GM21723 (cell line): ENCODE measurements around the gene C1orf94.

Experiments
- ATAC-seq: cut with Tn5 transposase; IDR thresholded peaks from one replicate; pipeline ENCODE4 v1.9.1; 2021; ENCODE audit warnings: mild to moderate bottlenecking, moderate library complexity; ENCODE audit not compliant: unreplicated experiment

The C1orf94 gene

DNA sequence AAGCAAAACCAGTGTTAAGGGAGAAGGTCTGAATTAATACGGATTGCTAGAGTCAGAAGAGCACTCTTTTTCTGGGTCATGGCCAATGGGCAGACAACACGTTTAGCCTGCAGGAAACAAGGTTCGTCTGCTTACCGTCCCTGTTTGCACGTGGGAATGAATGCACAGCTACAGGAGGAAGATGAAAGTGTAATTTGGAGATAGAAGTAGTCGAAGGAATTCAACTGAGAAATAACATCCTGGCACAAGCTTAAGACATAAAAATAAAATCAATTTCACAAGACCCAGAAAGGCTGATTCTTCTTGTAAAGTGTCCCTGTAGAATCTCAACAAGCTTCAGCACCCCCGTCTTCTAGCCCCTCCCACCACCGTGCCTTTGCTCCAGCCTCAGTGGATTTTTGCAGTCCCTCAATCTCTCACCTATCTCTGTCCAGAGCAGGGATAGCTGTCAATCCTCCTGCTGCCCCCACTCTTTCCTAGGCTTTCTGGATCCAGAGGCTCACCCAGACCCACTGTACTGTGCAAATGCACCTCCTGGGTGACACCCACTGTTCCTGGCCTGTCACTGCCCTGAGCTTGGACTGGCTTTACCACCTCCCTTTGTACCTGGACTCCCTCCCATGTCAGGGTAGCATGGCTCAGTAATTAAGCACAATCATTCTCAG lies 60.6 kb downstream of the C1orf94 start:
- ATAC-seq = no peak

DNA sequence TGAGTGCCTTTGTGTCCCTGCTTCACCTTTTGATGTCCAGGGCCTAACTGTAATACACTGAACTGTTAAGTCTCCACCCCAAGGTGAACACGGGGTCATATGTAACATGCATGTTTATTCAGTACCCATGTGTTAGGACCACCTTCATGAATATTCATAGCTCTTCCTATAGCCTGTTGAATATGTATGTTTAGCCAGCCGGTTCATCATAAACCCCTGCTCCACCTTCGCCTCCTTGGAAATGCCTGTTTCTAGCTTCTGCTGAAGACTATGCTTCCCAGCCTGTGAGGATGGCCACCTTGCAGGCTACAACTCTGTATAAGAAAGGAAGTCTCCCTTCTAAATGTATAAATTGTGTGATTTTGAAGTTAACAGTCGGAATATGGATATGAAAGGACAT lies 69.3 kb downstream of the C1orf94 start:
- ATAC-seq = no peak

DNA sequence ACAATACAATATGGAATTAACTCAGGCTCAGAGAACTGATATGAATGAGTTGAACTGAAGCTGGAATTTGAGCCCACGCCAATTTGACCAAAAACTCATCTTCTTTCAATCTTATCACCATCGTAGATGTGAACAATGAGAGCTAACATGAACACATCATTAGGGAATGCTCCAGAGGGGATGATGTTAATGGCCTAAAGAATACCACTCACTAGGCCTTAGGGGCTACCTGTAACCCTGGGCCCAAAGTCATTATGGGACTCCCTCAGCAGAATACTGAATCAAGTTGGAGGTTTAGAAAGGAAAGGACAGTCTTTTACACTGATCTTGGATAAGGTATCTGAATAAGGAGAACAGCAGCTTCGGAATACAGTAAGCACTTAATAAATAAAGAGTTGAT lies 73.6 kb downstream of the C1orf94 start:
- no peak for ATAC-seq

- no peak for ATAC-seq
Observed at GRCh38 chr1:34262023-34262853, 85.5 kb downstream of the C1orf94 start.

DNA sequence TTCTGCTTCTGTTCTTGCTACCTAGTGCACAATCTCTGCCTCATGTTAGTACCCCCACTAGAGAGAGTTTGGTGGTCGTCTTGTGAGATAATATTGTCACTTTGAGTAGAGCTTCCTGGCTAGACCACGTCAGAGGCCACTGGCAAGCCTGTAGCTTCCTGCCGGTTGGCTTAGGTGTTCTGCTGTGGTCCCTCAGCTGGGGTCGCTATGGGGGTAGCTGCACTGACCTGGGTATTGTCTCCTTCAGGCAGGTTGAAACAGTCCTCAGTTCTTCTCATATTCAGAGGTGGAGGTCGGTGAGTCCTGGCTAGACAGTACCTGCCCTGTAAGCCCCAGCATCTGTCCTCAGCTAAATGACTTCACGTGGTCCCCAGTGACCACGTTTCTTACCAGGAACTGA lies 86.2 kb downstream of the C1orf94 start:
- no peak for ATAC-seq

GRCh38 chr1:34263406-34263805 lies 86.7 kb downstream of the C1orf94 start:
- no peak for ATAC-seq

- ATAC-seq = no peak
Observed at GRCh38 chr1:34265396-34265795, 88.7 kb downstream of the C1orf94 start.

- no peak for ATAC-seq
Observed at GRCh38 chr1:34266127-34266951, 89.6 kb downstream of the C1orf94 start.

GRCh38 chr1:34267326-34267725 lies 90.6 kb downstream of the C1orf94 start:
- no peak for ATAC-seq

DNA sequence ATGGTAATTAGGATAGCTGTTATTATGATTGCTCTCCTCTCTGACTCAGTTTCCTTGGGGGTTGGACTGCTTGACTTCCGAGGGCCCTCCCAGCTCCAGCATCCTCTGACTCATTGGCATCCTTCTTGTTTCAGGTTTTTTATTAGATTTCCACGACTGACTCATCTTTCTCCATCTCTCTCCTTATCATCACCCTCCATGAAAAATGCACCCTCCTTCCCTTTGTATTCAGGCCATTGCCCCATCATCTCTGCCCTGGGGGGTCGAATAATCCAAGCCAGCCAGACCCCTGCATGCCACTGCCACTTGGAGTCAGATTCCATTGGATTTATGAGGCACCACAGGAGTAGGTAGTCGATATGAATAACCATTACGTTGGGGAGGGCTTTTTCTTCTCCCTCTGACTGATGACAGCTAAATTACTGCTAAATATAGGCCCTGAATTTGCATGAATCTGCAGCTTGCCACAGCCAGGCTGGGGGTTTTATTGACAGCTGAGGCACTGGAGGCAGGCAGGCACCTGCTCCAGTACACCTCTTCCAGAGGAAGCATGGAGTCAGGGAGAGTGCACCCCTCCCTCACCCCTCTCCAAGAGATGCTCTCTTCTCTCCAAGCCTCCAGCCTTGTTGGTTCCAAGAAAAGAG lies 91.7 kb downstream of the C1orf94 start:
- ATAC-seq = no peak
